Stimulated activated CD8-positive, alpha-beta memory T cell treated with anti-CD3 and anti-CD28 coated beads, Interleukin-2, amount 100 ng/mL, for 1 hour (primary cell): ENCODE results near the gene OR8K3.

Experiments used
- DNase-seq, 2 donors: peaks; one replicate each; pipeline ENCODE4 v3.0.0-alpha.2; 2020; ENCODE audit warnings: low read depth in 2 of 2

OR8K3 gene

DNA sequence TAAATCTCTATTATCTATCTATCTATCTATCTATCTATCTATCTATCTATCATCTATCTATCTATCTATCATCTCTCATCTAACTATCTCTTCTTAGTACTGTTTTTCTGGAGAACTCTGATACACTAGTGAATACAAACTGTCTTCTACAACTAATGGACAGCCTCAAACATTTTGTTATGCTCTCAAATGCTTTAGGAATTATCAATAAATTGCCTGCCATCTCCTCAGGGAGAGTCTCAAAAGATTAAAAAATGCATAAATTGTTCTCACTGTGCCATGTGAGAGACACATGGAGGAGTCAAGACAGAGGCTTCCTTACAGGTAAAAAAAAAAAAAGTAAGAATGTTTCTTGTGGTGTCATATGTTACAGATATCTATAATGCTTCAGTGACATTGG lies at the start of gene OR8K3:
Gene OR8K3 (plus strand): TSS at position 301 of the 400 bp plus-strand sequence. CDS start 3,163 bp downstream, outside the sequence.
- no peak for DNase-seq

DNA sequence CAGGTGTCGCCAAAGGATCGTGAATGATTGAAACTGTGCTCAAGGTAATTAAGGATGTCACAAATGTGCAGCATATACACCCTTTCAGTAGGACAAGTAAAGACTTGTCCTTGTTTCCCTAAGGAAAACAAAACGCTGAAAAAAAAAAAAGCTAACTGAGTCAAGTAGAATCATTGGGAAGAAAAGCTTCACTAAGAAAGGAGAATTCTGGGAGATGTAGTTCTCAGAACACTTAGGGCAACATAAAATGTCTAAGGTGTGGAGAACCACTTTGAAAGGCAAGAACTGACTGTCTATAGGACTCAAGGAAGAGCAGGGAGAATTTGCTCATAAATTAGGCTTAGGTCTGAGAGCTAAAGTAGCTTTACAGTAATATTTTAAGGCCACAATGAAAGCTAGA lies 43.9 kb upstream of the OR8K3 start:
- DNase-seq = no peak

DNA sequence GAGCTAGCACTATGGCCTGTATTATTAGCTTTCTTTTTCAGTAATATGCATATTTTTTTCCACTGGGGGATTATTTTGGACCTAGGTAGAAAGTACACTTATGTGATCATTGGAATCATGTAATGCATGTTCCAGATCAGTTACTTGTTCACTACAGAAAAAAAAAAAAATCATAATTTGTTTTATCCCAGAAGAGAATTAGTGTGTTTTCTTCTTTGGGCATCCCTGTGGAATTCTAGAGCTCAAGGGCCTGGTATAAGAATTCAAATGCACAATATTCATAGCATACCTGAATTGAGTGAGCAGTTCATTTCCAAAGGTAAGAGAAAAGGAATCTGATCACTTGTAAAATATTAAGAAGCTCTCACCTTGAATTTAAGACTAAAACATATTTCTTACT lies 41.1 kb upstream of the OR8K3 start, which contains the start of gene OR5T1:
Gene OR5T1 (plus strand): TSS at position 301 of the 400 bp plus-strand sequence. CDS start 1,485 bp downstream, outside the sequence.
- no peak for DNase-seq

DNA sequence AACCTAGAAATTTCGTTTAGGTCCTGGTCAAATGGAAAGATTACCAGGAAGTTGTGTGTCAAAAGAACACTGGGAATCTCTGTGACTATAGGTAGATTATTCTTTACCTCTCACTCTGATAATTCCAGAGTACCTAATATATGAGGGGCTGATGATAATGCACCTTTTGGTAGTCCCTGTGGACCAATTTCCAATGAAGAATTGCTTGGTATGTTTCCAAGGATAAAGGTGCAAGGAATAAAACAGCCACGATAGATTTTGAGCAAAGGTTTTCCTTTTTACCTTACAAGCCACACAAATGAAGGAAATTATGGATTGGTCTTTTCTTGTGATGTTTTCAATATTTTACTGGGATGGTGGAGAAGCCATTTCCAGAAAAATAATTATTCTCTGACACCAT lies 22.8 kb upstream of the OR8K3 start, which contains the start of gene OR8H1:
Gene OR8H1 (minus strand): TSS at position 101 of the 400 bp plus-strand sequence. CDS start 1,192 bp downstream, outside the sequence.
- no peak for DNase-seq

GRCh38 chr11:56296898-56297297 lies 18.0 kb upstream of the OR8K3 start:
- no peak for DNase-seq

- no peak for DNase-seq
Measured at GRCh38 chr11:56307836-56308235, 7.1 kb upstream of the OR8K3 start.

DNA sequence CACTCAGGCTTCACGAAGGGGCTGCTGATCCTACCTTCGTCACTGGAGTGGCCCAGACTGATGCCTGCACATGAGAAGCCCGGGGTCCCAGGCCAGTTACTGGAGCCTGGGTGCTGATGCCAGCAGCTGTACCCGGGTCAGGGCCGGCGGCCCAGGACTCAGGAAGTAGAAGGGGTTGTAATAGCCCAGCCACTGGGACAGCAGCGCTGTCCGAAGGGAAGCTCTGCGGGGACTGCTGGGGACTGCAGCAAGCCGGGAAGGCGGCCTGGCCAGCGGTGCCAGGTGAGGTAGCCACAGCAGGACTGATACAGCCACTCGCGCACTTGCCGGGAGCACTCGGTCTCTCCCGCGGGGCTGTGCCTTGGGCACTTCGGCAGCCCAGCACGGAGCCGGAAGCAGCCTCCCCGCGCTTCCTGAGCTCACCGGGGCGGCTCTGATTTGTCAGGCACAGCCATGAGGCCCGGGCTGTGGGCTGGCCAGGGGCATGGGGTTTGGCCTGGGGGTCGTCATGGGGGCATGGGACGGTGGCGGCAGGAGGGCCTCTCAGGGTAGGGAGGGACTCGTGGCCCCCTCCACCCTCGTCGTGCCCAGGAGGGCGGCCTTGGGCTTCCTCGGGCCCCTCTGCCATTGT lies 17.0 kb downstream of the OR8K3 start:
- no peak for DNase-seq

GRCh38 chr11:56333156-56333555 lies 18.2 kb downstream of the OR8K3 start:
- no peak for DNase-seq

- no peak for DNase-seq
Measured at GRCh38 chr11:56340289-56340688, 25.3 kb downstream of the OR8K3 start.

- no peak for DNase-seq
Measured at GRCh38 chr11:56345739-56346138, 30.8 kb downstream of the OR8K3 start, which contains the start of gene OR8K1. TSS of gene OR8K1 (plus strand) at chr11:56346039. CDS start at chr11:56346039, 0 bp downstream.

GRCh38 chr11:56353991-56354390 lies 39.0 kb downstream of the OR8K3 start, which contains the start of gene OR8J1:
TSS of gene OR8J1 (plus strand) at chr11:56354291. CDS start at chr11:56360247, 5,956 bp downstream.
- DNase-seq = no peak
